Sciatic nerve (tissue), 2 donors: ENCODE results near the gene PES1. TPM values are rescaled to one million over a fixed set of nuclear protein-coding genes. Genes with fewer than 3 reads are reported as not detected.

Experiments used
- ATAC-seq: fragments of 200-7000 bp; cut with Tn5 transposase; one replicate; pipeline ENCODE4 v1.9.1; 2020; ENCODE audit warnings: mild to moderate bottlenecking, moderate library complexity
- DNase-seq: peaks from one replicate; pipeline ENCODE4 v3.0.0-alpha.2; 2020; ENCODE audit warnings: low spot score
- intact Hi-C: fragments of 100-400 bp; cut with DNase I; formaldehyde crosslinking; loops from one replicate; pipeline ENCODE4 v1.14.2; 2022
- total RNA-seq: library from RNA; stranded (reverse); fragmentation: NEBNext Ultra II Directional; extraction: Animal tissue kit (Norgen Biotek cat#: 25700); gene quantifications from one replicate; pipeline ENCODE4 v1.2.1, GENCODE V29; 2021
- donor health status: DM: no; HTN: no; CAD: no.
- donor health status: DM: no; HTN: no; CAD: no.

The PES1 gene
- total RNA-seq, 1 donor from 2014 or later, result 46.6 TPM

DNA sequence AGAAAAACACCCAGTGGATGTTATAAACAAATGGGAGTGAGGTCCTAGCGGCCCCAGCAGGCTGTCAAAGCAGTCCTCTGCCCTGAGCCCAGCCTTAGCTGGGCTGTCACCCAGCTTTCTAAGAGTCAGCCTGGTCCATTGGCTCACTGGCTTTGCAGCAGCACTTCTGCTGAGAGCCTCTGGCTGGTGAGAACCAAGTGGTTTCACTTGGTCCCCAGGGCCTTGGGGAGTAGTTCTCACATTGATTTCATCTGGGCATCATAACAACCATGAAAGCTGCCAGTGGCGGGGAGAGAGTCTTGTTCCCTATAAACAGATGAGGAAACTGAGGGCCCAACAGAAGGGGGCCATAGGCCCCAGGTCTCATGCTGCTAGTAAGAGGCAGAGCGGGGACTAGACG lies 56.5 kb downstream of the PES1 start:
- ATAC-seq (no peak), DNase-seq (no peak)
- intact Hi-C loops, result no loop called here

DNA sequence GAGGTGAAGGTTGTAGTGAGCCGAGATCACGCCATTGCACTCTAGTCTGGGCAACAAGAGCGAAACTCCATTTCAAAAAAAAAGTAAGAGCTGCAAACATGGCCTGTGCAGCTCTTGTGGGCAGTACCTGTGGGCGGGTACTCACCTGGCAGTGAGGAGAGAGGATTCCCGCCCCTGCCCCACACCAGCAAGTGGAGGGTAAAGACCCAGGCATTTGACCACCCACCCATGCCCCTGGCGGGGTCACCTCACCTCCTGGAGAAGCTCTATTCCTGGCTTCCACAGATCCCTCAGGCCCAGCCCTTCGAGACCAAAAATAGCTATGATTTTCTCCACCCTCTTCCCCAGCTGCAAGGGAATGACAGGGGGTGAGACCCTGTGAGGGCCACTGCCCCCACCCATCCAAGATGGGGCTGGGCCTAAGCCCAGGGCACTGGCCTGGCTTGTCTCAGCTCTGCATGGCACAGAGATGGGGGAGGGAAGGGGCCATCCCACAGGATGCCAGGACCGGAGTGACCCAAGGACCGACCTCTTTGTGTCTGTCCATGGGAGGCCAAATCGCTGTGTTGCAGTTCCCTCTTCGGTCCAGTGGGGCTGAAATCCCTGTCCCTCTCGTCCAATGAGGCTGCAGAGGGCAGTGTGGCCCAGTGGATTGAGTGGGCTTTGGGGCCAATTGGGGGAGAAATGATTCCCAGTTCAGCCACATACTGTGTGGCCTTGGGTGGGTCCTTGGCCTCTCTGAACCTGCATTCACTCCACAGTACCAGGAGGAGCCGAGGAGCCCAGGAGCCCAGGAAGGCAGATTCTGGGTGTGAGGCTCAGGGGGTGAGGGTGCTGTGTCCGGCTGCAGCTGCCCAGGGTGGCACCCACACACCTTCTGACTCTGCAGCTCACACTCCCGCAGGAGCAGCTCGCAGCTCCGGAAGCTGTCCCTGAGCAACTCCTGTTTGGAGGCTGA lies 59.8 kb downstream of the PES1 start:
- ATAC-seq (no peak), DNase-seq (no peak)
- intact Hi-C loops, result no loop called here

DNA sequence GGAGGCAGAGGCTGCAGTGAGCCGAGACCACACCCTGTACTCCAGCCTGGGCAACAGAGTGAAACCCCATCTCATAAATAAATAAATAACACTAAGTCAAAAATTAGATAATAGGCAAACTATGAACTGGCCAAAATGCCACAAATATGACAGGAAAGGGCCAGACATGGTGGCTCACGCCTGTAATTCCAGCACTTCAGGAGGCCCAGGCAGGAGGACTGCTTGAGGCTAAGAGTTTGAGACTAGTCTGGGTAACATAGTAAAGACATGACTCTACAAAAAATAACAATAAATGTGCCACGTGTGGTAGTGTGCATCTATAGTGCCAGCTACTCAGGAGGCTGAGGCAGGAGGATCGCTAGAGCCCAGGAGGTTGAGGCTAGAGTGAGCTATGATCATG lies 65.1 kb downstream of the PES1 start:
- intact Hi-C loops, result no loop called here
- DNase-seq (no peak), ATAC-seq (no peak)

Other genes with a start within 250 kb of the PES1 start
- 138 TPM for gene SF3A1, start 235.0 kb downstream of the PES1 start, total RNA-seq
- 0.71 TPM for gene CCDC157, start 234.9 kb downstream of the PES1 start, total RNA-seq
- gene RNF215, start 204.5 kb downstream of the PES1 start, total RNA-seq, result 25.5 TPM
- gene SEC14L2, start 194.9 kb downstream of the PES1 start, total RNA-seq, result 20.8 TPM
- 3.6 TPM for gene MTFP1, start 166.1 kb downstream of the PES1 start, total RNA-seq
- not detected for gene SEC14L3, start 119.9 kb downstream of the PES1 start, total RNA-seq
- 0.62 TPM for gene SEC14L4, start 86.2 kb downstream of the PES1 start, total RNA-seq
- gene SEC14L6, start 45.2 kb downstream of the PES1 start, total RNA-seq, result 4.3 TPM
- 26.3 TPM for gene GAL3ST1, start 17.2 kb downstream of the PES1 start, total RNA-seq
- gene TCN2, start 15.3 kb upstream of the PES1 start, total RNA-seq, result 21.6 TPM
- gene SLC35E4, start 43.9 kb upstream of the PES1 start, total RNA-seq, result 3.4 TPM
- gene DUSP18, start 76.0 kb upstream of the PES1 start, total RNA-seq, result 12.3 TPM
- 12.0 TPM for gene OSBP2, start 103.0 kb upstream of the PES1 start, total RNA-seq